Kidney capillary endothelial cell (primary cell): ENCODE data around the gene NTM.
A peak's percentile ranks its signal among the peaks of the same experiment; 100 is the strongest.
"Not testable (repeated sequence)": the region's sequence is repeated elsewhere in the genome, so short reads cannot be mapped to it uniquely, and the experiment has no call there.

Experiments
- DNase-seq: peaks from one replicate; pipeline ENCODE4 v3.0.0-alpha.2; 2018; ENCODE audit warnings: low spot score

Gene NTM

GRCh38 chr11:131422029-131422428 lies 51.6 kb downstream of the NTM start:
- no peak for DNase-seq

GRCh38 chr11:131422496-131422895 lies 52.1 kb downstream of the NTM start:
- peak; percentile 9 for DNase-seq

- no peak for DNase-seq
Observed at GRCh38 chr11:131423688-131424087, 53.3 kb downstream of the NTM start.

- not testable (repeated sequence) for DNase-seq
Observed at GRCh38 chr11:131424257-131424876, 54.0 kb downstream of the NTM start.

- DNase-seq: no peak
Observed at GRCh38 chr11:131425285-131425684, 54.9 kb downstream of the NTM start.

- no peak for DNase-seq
Observed at GRCh38 chr11:131428853-131429252, 58.4 kb downstream of the NTM start.

GRCh38 chr11:131430473-131431208 lies 60.2 kb downstream of the NTM start:
- DNase-seq: no peak

- DNase-seq: no peak
Observed at GRCh38 chr11:131441051-131441810, 70.8 kb downstream of the NTM start.

GRCh38 chr11:131446590-131447275 lies 76.3 kb downstream of the NTM start:
- DNase-seq: no peak

- no peak for DNase-seq
Observed at GRCh38 chr11:131447277-131447815, 76.9 kb downstream of the NTM start.

GRCh38 chr11:131447898-131448297 lies 77.5 kb downstream of the NTM start:
- no peak for DNase-seq

- no peak for DNase-seq
Observed at GRCh38 chr11:131449036-131450019, 78.9 kb downstream of the NTM start.

- DNase-seq: no peak
Observed at GRCh38 chr11:131454490-131454889, 84.1 kb downstream of the NTM start.

- DNase-seq: no peak
Observed at GRCh38 chr11:131454989-131455388, 84.6 kb downstream of the NTM start.

- DNase-seq: no peak
Observed at GRCh38 chr11:131455843-131456704, 85.7 kb downstream of the NTM start.

- no peak for DNase-seq
Observed at GRCh38 chr11:131457163-131457562, 86.7 kb downstream of the NTM start.

GRCh38 chr11:131458421-131458820 lies 88.0 kb downstream of the NTM start:
- no peak for DNase-seq

GRCh38 chr11:131460931-131461330 lies 90.5 kb downstream of the NTM start:
- no peak for DNase-seq

GRCh38 chr11:131462622-131463021 lies 92.2 kb downstream of the NTM start:
- DNase-seq: no peak

- no peak for DNase-seq
Observed at GRCh38 chr11:131463162-131463561, 92.7 kb downstream of the NTM start.
